Activated CD4-positive, alpha-beta T cell treated with anti-CD3 and anti-CD28 coated beads, Interleukin-2, amount 10 ng/mL, durations not matched to agents 7 days and 5 days (primary cell): ENCODE measurements around the gene KSR2. TPM values are rescaled to one million over a fixed set of nuclear protein-coding genes. Genes with fewer than 3 reads are reported as not detected.
"Not testable (repeated sequence)": the region's sequence is repeated elsewhere in the genome, so short reads cannot be mapped to it uniquely, and the experiment has no call there.

Source experiments
- CTCF ChIA-PET: fragments of 350-600 bp; sonication (Branson Sonifier 250); formaldehyde crosslinking; loops from one replicate; lab custom pipeline; 2021; ENCODE audit warnings: antibody characterized with exemption; lab: Charles Lee
- POLR2A ChIA-PET: fragments of 350-600 bp; sonication (Branson Sonifier 250); formaldehyde crosslinking; loops from one replicate; lab custom pipeline; 2021; ENCODE audit warnings: antibody characterized with exemption; lab: Charles Lee
- DNase-seq: peaks from one replicate; pipeline ENCODE4 v3.0.0-alpha.2; 2020
- H3K27ac Mint-ChIP-seq: one replicate; pipeline ENCODE4 v1.8.0; 2021; ENCODE audit warnings: mild to moderate bottlenecking, moderate library complexity, mixed read lengths
- H3K27me3 Mint-ChIP-seq: one replicate; pipeline ENCODE4 v1.8.0; 2021; ENCODE audit warnings: mixed read lengths
- H3K36me3 Mint-ChIP-seq: one replicate; pipeline ENCODE4 v1.8.0; 2021; ENCODE audit warnings: low read depth, mixed read lengths
- H3K4me1 Mint-ChIP-seq: one replicate; pipeline ENCODE4 v1.8.0; 2021; ENCODE audit warnings: mixed read lengths
- H3K4me3 Mint-ChIP-seq: one replicate; pipeline ENCODE4 v1.8.0; 2021; ENCODE audit warnings: mild to moderate bottlenecking, moderate library complexity, mixed read lengths
- H3K9me3 Mint-ChIP-seq: one replicate; pipeline ENCODE4 v1.8.0; 2021; ENCODE audit warnings: mixed read lengths
- total RNA-seq, 2 experiments: library from RNA; stranded (reverse); gene quantifications; one replicate each; pipeline ENCODE4 v1.2.3, GENCODE V29; 2021

Gene KSR2
- total RNA-seq, 2 experiments from 2014 or later, result 0.04 to 0.15 TPM

DNA sequence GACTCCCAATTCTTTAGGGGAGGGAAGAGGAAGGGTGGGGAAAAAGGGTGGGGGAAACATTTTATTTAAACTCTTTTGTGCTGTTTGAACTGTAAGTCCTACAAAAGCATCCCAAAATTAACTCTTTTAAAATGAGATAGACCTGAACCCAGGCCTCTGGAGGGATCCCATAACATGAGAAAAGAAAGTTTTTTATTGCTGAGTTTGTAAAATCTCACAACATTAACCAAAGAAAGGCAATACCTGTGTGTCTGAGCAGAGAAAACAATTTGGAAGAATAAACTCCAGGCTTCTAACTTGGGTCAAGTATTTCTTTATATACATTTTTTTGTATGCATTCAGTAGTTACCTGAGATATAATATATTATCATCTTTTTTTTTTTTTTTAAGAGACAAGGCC is 107.1 kb downstream of the KSR2 start:
- ChIA-PET POLR2A (no interaction called here), CTCF (no interaction called here)
- Mint-ChIP-seq H3K9me3 (no peaks in the 10 kb centered on the region), H3K27me3 (peaks cover 4% of the 10 kb centered on the region), H3K27ac (no peak overlapping the region), H3K4me1 (no peaks in the 10 kb centered on the region), H3K36me3 (no peaks in the 10 kb centered on the region), H3K4me3 (no peak overlapping the region)
- no peak for DNase-seq

DNA sequence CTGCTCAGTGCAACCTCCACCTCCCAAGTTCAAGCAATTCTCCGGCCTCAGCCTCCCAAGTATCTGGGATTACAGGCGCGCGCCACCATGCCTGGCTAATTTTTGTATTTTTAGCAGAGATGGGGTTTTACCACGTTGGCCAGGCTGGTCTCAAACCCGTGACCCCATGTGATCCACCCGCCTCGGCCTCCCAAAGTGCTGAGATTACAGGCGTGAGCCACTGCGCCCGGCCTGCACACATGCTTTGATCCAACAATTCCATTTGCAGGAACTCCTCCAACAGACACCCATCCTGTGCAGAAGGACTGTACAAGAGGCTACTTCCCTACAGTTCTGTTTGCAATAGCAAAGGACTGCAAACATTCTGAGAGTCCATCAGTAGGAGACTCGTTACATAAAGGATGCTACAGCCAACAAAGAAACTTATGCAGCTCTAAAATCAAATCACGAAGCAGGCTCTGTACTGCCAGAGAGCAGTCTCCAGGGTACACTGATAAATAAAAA is 108.0 kb downstream of the KSR2 start:
- H3K36me3 Mint-ChIP-seq, H3K9me3 Mint-ChIP-seq, H3K27me3 Mint-ChIP-seq, CTCF ChIA-PET, H3K4me1 Mint-ChIP-seq, H3K27ac Mint-ChIP-seq, POLR2A ChIA-PET, H3K4me3 Mint-ChIP-seq, DNase-seq: not testable (repeated sequence)

DNA sequence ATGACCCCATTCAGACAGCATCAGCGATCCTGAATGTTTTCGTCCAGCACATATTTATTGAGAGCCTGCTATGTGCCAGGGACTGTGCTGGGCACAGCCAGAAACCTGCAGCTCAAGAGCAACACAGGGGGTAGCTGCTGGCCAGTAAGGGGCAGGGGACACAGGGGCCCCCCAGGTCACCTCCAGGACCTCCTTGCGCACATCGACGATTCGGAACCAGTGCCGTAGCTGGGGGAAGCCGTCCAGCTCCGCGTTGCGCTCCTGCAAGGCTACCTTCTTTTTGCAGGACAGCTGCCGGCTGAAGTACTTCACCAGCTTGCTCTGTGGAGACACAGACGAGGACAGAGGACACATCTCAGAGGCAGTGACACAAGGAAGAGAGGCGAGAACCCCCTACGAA is 108.7 kb downstream of the KSR2 start:
- Mint-ChIP-seq H3K9me3 (no peaks in the 10 kb centered on the region), H3K4me1 (no peaks in the 10 kb centered on the region), H3K27me3 (peaks cover 4% of the 10 kb centered on the region), H3K27ac (no peak overlapping the region), H3K4me3 (no peak overlapping the region), H3K36me3 (no peaks in the 10 kb centered on the region)
- ChIA-PET CTCF (no interaction called here), POLR2A (no interaction called here)
- no peak for DNase-seq

DNA sequence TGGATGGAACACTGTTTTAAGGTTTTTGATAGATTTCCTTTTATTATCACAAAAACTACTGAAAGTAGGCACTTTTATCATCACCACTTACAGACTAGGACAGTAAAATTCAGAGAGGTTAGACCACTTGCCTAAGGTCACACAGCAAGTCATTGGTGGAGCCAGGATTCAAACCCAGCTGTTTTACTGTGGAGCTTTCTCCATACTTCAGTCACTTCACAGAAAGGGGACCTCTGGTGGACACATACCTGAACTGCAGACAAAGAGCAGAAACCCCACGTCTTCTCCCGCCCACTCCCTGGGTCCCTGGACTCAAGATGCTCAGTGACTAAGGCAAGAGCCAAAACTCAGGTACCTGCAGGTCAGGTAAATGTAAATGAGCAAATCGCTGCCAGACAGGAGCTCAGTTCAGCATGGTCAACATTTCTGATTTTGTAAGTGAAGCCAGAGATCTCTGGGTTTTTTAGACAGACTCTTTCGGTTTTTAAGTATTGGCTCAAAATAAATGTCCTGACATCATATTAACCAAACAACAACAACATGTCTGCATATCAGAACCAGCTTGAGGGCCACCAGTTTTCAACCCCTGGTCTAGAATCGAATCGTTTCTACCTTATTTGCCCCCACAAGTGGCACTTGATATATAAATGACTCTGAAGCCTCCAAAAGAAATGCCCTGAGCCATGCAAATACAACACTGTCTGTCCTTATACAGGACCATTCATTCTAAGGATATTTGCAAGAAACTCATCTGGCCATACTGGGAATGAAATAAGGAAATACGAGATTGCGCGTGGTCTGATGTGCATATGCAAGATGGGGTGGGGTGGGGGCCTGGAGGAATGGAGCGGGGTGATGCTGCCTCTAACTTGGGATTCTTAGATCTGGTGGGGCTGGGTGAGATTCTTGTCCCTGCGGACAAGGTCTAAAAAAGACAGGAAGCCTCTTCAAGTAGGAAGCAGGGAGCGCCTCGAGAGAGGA is 110.9 kb downstream of the KSR2 start:
- ChIA-PET CTCF (interaction anchor here (0.7 to 1.5 kb wide), 8 partner anchors 11 to 627 kb away, joined by 3 to 6 read pairs (median 4); no protein-coding TSS in a partner anchor), POLR2A (interaction anchor here (0.8 kb wide), 1 partner anchor 199 kb away, joined by 3 read pairs; no protein-coding TSS in a partner anchor)
- Mint-ChIP-seq H3K27me3 (no peaks in the 10 kb centered on the region), H3K9me3 (peaks cover 4% of the 10 kb centered on the region), H3K36me3 (no peaks in the 10 kb centered on the region), H3K4me1 (no peaks in the 10 kb centered on the region), H3K4me3 (no peak overlapping the region), H3K27ac (no peak overlapping the region)
- DNase-seq, result peak; percentile 60

DNA sequence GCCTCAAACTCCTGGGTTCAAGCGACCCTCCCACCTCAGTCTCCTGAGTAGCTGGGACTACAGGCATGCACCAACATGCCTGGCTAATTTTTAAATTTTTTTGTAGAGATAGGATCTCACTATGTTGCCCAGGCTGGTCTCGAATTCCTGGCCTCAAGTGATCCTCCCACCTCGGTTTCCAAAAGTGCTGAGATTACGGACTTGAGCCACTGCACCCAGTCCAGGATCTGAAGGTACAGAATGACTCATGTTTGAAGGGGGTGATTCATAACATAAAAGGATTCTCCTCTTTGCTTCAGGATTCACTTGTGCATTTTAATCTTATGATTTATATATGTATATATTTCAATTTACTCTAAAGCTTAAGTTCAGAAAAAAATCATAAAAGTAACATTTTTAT is 111.7 kb downstream of the KSR2 start:
- not testable (repeated sequence) for H3K27me3 Mint-ChIP-seq, H3K9me3 Mint-ChIP-seq, DNase-seq, H3K4me3 Mint-ChIP-seq, H3K4me1 Mint-ChIP-seq, H3K36me3 Mint-ChIP-seq, H3K27ac Mint-ChIP-seq
- POLR2A ChIA-PET, result interaction anchor here (0.6 to 0.8 kb wide), 2 partner anchors 200 to 625 kb away, joined by 3 to 4 read pairs; no protein-coding TSS in a partner anchor
- CTCF ChIA-PET, result interaction anchor here (0.7 to 1.5 kb wide), 8 partner anchors 12 to 626 kb away, joined by 3 to 6 read pairs (median 3); no protein-coding TSS in a partner anchor

DNA sequence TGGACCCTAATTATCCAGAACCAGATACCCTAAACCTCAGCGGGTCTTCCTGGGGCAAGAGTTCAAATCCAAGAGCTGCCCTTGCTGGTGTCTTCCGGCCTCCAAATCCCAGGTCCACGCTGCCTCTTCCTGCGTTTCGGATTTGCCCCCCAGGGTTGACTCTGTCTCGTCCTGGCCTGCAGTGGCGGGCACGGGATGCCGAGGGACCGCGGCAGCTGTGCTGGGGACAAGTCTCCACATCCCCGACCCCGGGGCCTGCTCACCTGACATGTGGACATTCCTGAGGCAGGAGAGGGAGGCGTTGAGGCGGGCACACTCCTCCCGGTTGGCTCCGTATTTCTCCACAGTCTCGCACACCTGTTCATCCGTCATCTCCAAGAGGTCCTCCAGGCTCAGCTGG is 113.6 kb downstream of the KSR2 start:
- CTCF ChIA-PET, result interaction anchor here (0.6 kb wide), 1 partner anchor 18 kb away, joined by 3 read pairs; no protein-coding TSS in a partner anchor

DNA sequence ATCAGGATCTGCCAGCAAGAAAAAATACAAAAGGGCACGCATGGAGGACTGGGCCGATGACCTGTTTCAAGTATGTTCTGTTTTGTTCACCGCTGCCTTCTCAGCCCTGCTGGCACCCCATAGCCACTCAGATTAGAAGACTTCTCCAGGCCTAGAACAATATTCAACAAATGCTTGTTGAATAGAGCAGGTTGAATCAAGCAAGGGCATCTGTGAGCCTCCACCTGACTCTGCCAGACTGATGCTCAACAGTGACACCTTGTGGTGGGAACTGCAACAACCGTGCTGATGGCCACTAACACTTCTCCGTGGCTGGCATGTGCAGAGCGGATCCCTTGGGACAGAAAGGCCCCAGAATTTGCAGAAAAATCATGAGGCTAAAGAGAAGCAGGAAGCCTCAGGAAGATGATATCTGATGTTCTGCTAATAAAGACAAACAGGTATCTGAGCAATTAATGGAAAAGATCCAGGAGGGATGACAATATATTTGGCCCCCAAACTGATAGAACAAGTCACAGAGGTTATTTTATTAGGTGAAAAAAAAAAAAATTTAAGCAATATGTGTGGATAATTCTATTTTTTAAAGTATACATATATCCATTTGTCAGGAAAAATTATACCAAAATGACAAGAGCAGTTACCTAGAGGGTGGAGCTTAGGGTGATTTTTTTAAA is 114.3 kb downstream of the KSR2 start:
- peak; percentile 60 for DNase-seq
- ChIA-PET POLR2A (no interaction called here), CTCF (interaction anchor here (0.6 kb wide), 2 partner anchors 19 to 225 kb away, joined by 3 to 4 read pairs; no protein-coding TSS in a partner anchor)
- H3K36me3 Mint-ChIP-seq, result no peaks in the 10 kb centered on the region
- no peak overlapping the region for H3K27ac Mint-ChIP-seq
- H3K4me3 Mint-ChIP-seq, result no peak overlapping the region
- H3K4me1 Mint-ChIP-seq, result no peaks in the 10 kb centered on the region
- peaks cover 6% of the 10 kb centered on the region for H3K9me3 Mint-ChIP-seq
- H3K27me3 Mint-ChIP-seq, result no peaks in the 10 kb centered on the region

More for the DNA sequence above, 113.6 kb downstream of the KSR2 start:
- H3K27ac Mint-ChIP-seq, result no peak overlapping the region
- POLR2A ChIA-PET, result no interaction called here
- DNase-seq, result no peak
- no peaks in the 10 kb centered on the region for H3K4me1 Mint-ChIP-seq
- H3K9me3 Mint-ChIP-seq, result peaks cover 6% of the 10 kb centered on the region
- no peaks in the 10 kb centered on the region for H3K36me3 Mint-ChIP-seq
- no peak overlapping the region for H3K4me3 Mint-ChIP-seq
- no peaks in the 10 kb centered on the region for H3K27me3 Mint-ChIP-seq

DNA sequence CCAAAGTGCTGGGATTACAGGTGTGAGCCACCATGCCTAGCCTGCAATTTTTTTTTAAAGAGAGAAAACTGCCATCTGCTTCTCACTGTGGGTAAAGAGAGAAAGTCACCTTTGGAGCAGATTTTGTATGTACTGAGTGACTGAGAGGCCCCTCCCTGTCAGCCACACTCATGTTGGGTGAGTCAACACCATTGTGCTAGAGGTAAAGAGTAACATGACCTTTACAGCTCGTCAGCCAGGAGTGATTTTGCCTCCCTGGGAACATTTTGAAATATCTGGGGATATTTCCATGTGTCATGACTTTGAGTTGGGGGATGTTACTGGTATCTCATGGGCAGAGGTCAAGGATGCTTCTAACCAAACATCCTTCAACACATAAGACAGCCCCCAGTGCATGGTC is 115.2 kb downstream of the KSR2 start:
- no peaks in the 10 kb centered on the region for H3K4me1 Mint-ChIP-seq
- peaks cover 6% of the 10 kb centered on the region for H3K9me3 Mint-ChIP-seq
- no peak overlapping the region for H3K27ac Mint-ChIP-seq
- no peaks in the 10 kb centered on the region for H3K27me3 Mint-ChIP-seq
- H3K4me3 Mint-ChIP-seq, result no peak overlapping the region
- DNase-seq, result no peak
- H3K36me3 Mint-ChIP-seq, result no peaks in the 10 kb centered on the region
- ChIA-PET CTCF (no interaction called here), POLR2A (no interaction called here)

DNA sequence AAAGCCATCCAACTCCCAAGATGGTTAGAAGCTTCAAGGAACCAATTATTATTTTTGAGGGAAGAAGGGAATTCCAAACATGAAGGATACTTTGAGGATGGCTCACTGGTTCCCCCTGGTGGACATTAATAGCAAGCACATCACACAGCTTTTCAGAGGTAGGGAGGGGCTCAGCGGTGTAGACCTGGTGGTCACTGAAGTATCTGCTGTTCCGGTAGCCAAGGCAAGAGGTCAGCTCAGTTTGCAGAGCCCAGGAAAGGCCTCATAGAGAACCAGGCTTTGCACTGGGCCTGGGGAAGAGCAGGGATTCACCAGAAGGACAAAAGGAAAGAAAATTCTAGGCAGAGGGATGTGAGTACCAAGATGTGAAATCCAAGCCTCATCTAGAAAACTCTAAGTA is 118.7 kb downstream of the KSR2 start:
- Mint-ChIP-seq H3K4me1 (no peaks in the 10 kb centered on the region), H3K27me3 (no peaks in the 10 kb centered on the region), H3K36me3 (no peaks in the 10 kb centered on the region), H3K4me3 (no peak overlapping the region), H3K9me3 (peaks cover 6% of the 10 kb centered on the region), H3K27ac (no peak overlapping the region)
- POLR2A ChIA-PET, result no interaction called here
- DNase-seq, result peak; percentile 11
- CTCF ChIA-PET, result interaction anchor here (1.9 kb wide), 1 partner anchor 12 kb away, joined by 6 read pairs; no protein-coding TSS in a partner anchor

DNA sequence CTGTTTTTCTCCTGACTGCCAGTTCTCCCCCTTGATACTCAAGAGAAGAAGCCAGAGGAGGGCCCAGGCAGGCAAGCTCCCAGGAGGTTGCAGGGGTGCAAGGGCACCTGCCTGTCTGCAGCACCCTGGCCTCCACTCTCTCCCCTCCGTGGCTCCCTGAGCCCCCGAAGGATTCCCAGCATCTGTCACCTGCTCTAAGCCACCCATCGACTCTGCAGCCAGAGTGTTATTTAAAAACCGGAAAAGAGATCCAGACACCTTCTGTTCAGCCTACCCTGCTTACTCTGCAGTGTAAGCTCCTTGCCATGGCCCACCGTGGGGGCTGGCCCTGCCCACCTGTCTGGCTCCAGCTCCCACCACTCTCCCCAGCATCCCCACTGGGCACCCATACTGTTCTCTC is 121.4 kb downstream of the KSR2 start:
- Mint-ChIP-seq H3K36me3 (no peaks in the 10 kb centered on the region), H3K27ac (no peak overlapping the region), H3K4me3 (no peak overlapping the region), H3K27me3 (no peaks in the 10 kb centered on the region), H3K9me3 (peaks cover 2% of the 10 kb centered on the region), H3K4me1 (no peaks in the 10 kb centered on the region)
- no peak for DNase-seq
- POLR2A ChIA-PET, result no interaction called here
- CTCF ChIA-PET, result no interaction called here

DNA sequence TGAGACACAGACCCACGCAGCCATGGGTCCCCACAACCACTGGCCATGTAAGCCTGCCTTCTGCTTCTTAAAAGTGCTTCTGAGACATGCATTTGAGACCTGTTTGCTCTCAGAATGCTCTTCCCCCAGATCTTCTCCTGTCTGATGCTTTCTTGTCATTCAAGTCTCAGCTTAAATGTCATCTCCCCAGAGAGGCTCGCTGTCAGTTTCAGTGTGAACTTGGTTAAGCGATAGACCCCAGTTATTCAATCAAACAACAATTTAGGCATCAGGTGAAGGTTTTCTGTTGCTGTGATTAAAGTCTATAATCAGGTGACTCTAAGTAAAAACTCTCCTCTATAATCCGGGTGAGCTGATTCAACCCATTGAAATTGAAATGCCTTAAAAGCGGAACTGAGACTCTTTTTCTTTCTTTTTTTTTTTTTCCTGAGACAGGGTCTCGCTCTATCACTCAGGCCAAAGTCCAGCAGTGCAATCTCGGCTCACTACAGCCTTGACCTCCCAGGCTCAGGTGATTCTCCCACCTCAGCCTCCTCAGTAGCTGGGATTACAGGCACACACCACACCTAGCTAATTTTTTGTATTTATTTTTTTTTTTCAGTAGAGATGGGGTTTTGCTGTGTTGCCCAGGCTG is 123.4 kb downstream of the KSR2 start:
- no peaks in the 10 kb centered on the region for H3K4me1 Mint-ChIP-seq
- H3K36me3 Mint-ChIP-seq, result no peaks in the 10 kb centered on the region
- POLR2A ChIA-PET, result no interaction called here
- H3K27me3 Mint-ChIP-seq, result no peaks in the 10 kb centered on the region
- DNase-seq, result no peak
- CTCF ChIA-PET, result no interaction called here
- no peak overlapping the region for H3K4me3 Mint-ChIP-seq
- H3K9me3 Mint-ChIP-seq, result no peaks in the 10 kb centered on the region
- H3K27ac Mint-ChIP-seq, result no peak overlapping the region

DNA sequence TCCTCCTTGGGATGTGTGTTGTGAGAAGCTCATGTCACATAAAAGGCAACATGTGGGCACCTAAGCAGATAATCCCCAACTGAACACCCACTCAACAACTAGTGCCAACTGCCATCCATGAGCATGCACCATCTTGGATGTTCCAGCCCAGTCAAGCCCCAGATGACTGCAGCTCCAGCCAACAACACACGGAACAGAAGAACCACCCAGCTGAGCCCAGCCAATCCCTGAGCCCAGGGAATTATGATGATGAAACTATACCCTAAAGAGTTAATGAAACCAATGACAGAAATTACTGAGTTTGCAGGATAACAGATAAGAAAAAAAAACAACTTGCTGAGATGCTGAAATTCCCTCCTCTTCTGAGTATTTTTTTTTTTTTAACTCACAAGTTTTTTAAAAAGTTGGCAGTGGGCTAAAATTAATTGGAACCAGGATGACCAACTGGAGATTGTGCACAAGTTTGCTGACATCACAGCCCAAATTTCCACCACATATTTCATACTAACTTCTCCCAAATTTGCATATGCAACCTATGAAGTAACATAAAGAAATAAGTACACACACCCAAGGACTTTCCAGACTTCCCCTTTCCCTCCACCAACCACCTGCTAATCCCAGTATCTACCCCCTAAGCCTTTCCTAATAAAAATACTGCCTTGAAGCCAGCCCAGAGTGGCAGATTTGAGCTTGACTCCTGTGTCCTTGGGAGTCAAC is 124.5 kb downstream of the KSR2 start:
- Mint-ChIP-seq H3K27ac (no peak overlapping the region), H3K36me3 (no peaks in the 10 kb centered on the region), H3K27me3 (no peaks in the 10 kb centered on the region), H3K9me3 (no peaks in the 10 kb centered on the region), H3K4me3 (no peak overlapping the region), H3K4me1 (no peaks in the 10 kb centered on the region)
- no peak for DNase-seq
- ChIA-PET POLR2A (no interaction called here), CTCF (interaction anchor here (1.1 to 1.2 kb wide), 2 partner anchors 13 to 608 kb away, joined by 3 read pairs; no protein-coding TSS in a partner anchor)
